Right cardiac atrium (tissue), 5 donors: ENCODE data around the gene NEURL3. TPM values are rescaled to one million over a fixed set of nuclear protein-coding genes. Genes with fewer than 3 reads are reported as not detected.

Experiments used
- ATAC-seq, 2 donors: fragments of 200-7000 bp; cut with Tn5 transposase; one replicate each; pipeline versions ENCODE4 v1.8.0 to v1.9.1; 2020; ENCODE audit warnings: moderate library complexity in 2 of 2, mild to moderate bottlenecking in 1 of 2
- DNase-seq, 3 donors: peaks; one replicate each; pipeline ENCODE4 v3.0.0-alpha.2; 2020
- H3K27ac ChIP-seq: one replicate; pipeline ENCODE4 v1.5.1; 2013; ENCODE audit warnings: mild to moderate bottlenecking, low read length, control low read depth, moderate library complexity
- H3K27me3 ChIP-seq: one replicate; pipeline ENCODE4 v1.6.1; 2013; ENCODE audit not compliant: control insufficient read depth, insufficient read depth
- H3K4me1 ChIP-seq: one replicate; pipeline ENCODE4 v1.6.1; 2013; ENCODE audit warnings: low read length; ENCODE audit not compliant: control insufficient read depth, insufficient read depth
- H3K4me3 ChIP-seq: one replicate; pipeline ENCODE4 v1.5.1; 2013; ENCODE audit warnings: low read length, control low read depth
- H3K9me3 ChIP-seq: one replicate; pipeline ENCODE4 v1.6.1; 2013; ENCODE audit warnings: low read length; ENCODE audit not compliant: control insufficient read depth
- WGBS: extraction: QIAGEN DNeasy Blood & Tissue Kit; methylation state at CpG from one replicate; pipeline ENCODE4 v1.1.7; 2013; 5-methylcytosine and 5-hydroxymethylcytosine counted together
- intact Hi-C, 4 donors: fragments of 100-400 bp; cut with DNase I; formaldehyde crosslinking; loops; one replicate each; pipeline versions ENCODE4 v1.11.0 to v1.14.0; 2022 to 2023
- polyA plus RNA-seq: library from polyadenylated mRNA; stranded (reverse); fragments of 200-250 nt; gene quantifications from one replicate; pipeline ENCODE4 v1.2.3, GENCODE V29; 2013
- total RNA-seq, 4 donors: library from RNA; stranded (reverse); fragmentation: NEBNext Ultra II Directional; extraction: Animal tissue kit (Norgen Biotek cat#: 25700); gene quantifications; one replicate each; pipeline ENCODE4 v1.2.1, GENCODE V29; 2021
- donor health status: healthy with polysubstance abuse.
- donor health status: DM: no; HTN: yes; CAD: no.
- donor health status: DM: no; HTN: no; CAD: no.
- donor health status: DM: no; HTN: yes; CAD: no; lungs with severe emphysema.
- donor health status: DM: yes; HTN: yes; CAD: no.

The NEURL3 gene
- total and polyA plus RNA-seq, 5 donors: 0.07 to 0.20 (median 0.15) TPM; not detected in 2

DNA sequence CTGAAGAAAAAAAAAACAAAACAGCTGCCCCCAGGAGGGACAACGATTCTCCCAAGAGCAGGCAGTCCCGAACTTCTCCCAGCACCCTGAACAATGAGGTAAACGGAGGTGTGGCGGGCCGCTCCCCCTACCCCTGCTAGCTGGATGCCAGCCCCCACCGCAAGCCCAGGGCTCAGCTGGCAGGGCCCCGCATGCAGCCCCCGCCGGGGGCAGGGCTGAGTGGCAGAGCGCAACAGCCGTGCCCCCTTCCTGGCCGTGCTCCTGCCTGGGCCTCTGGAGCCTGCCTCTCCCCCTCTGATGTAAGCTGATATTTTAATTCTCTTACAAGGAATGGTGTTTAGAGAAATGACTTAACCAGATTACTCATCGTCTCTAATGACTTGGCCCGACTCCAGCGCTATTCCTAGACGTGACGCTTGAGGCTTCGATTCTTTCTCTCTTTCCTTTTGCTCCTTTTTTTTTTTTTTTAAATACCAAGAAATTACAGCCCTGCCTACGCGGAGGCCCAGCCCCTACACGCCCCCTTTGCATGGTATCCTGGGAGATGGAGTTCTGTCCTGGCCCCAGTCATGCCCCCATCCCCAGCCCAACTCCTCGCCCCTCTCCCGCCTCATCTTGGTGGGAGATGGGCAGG lies 26.8 kb upstream of the NEURL3 start:
- DNase-seq (peak; percentile 93 to 97 (median 97)), ATAC-seq (peak; percentile 63 to 67)
- WGBS: 6% methylated on average over 23 of the region's 23 CpGs
- H3K27ac ChIP-seq: peak overlapping the region; percentile 96
- intact Hi-C loops: no loop called here
- H3K9me3 ChIP-seq: no peaks in the 10 kb centered on the region
- H3K27me3 ChIP-seq: no peaks in the 10 kb centered on the region
- H3K4me3 ChIP-seq: peak overlapping the region; percentile 17
- peaks cover 25% of the 10 kb centered on the region for H3K4me1 ChIP-seq

DNA sequence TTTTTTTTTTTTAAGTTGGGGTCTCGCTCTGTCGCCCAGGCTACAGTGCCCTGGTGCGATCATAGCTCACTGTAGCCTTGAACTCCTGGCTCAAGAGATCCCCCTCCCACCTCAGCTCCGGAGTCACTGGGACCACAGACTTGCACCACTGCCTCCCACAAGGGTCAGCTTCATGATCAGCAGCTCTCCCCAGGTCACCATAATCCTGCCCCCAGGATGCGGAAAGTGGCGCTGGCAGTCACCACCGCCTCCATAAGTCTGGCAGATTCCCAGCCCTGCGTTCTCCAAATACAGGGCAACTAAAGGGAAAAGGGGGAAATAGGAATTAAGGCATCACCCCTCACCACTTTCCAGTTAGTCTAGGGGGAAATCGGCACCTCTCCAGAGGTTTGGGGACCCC lies 26.2 kb upstream of the NEURL3 start:
- Histone ChIP-seq H3K27me3 (no peaks in the 10 kb centered on the region), H3K4me1 (peaks cover 25% of the 10 kb centered on the region), H3K27ac (peak overlapping the region; percentile 49), H3K9me3 (no peaks in the 10 kb centered on the region), H3K4me3 (no peak overlapping the region)
- ATAC-seq: no peak
- intact Hi-C loops: no loop called here
- WGBS: 81% methylated on average over 9 of the region's 9 CpGs
- DNase-seq: peak in 2 of 3 donors; percentile 55 to 59

DNA sequence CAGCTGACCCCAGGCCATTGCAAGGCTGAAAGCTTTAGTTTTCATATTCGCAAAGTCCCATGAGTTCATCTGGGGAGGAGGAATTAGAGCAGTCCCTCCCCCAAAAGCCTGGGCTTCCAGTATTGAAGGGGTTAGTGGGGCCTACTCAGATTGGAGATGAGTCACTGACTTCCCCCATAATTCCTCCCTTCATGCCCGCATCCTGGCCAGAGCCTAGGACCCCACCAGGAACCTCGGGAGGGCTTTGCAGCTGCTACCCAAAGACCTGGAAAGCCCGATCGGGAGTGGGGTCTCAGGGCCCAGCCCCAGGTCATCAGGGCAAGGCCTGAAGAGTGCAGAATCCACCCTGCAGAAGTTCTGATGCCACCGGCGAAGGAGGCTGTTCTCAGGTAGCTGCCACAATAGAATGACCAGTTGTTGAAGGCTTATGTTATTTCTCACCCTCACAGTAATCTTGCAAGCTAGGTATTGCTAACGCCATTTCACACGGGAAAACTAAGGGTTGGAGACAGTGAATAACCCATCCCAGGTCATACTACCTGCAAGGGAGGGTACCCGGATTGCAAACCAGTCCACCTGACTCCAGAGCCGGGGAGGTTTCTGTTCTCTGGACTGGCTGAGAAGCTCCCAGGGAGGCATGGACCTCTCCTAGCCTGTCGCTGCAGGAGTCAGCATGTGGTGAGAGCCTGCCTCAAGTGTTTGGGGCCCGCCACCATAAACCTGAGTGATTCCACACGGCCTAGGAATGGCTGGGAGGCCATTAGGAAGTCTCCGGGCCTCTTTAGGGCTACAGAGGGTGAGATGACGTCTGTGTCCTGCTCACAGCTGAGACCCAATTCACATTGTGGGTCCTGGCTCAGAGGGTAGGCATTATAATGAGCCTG lies 25.6 kb upstream of the NEURL3 start:
- intact Hi-C loops: no loop called here
- Histone ChIP-seq H3K4me1 (peaks cover 25% of the 10 kb centered on the region), H3K27me3 (no peaks in the 10 kb centered on the region), H3K4me3 (no peak overlapping the region), H3K9me3 (no peaks in the 10 kb centered on the region), H3K27ac (peak overlapping the region; percentile 49)
- peak in 1 of 3 donors; percentile 40 for DNase-seq
- no peak for ATAC-seq
- 79% methylated on average over 16 of the region's 16 CpGs for WGBS

DNA sequence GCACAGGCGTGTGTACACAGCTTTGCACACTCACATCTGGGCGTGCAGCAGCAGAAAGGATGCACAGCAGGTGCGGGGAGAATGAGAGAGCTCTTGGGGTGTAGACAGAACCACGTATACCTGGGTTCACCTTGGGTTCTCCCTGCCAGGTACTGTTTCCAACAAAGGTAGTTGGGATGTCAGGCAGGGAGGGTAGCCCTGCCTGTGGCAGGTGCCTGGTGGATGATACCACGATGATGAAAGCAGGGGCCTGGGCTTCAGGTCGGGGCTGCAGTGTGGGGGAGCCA lies 24.9 kb upstream of the NEURL3 start:
- intact Hi-C loops: no loop called here
- H3K27ac ChIP-seq: no peak overlapping the region
- H3K9me3 ChIP-seq: no peaks in the 10 kb centered on the region
- 81% methylated on average over 6 of the region's 6 CpGs for WGBS
- H3K4me3 ChIP-seq: no peak overlapping the region
- H3K4me1 ChIP-seq: peaks cover 25% of the 10 kb centered on the region
- no peaks in the 10 kb centered on the region for H3K27me3 ChIP-seq
- no peak for DNase-seq
- ATAC-seq: no peak

DNA sequence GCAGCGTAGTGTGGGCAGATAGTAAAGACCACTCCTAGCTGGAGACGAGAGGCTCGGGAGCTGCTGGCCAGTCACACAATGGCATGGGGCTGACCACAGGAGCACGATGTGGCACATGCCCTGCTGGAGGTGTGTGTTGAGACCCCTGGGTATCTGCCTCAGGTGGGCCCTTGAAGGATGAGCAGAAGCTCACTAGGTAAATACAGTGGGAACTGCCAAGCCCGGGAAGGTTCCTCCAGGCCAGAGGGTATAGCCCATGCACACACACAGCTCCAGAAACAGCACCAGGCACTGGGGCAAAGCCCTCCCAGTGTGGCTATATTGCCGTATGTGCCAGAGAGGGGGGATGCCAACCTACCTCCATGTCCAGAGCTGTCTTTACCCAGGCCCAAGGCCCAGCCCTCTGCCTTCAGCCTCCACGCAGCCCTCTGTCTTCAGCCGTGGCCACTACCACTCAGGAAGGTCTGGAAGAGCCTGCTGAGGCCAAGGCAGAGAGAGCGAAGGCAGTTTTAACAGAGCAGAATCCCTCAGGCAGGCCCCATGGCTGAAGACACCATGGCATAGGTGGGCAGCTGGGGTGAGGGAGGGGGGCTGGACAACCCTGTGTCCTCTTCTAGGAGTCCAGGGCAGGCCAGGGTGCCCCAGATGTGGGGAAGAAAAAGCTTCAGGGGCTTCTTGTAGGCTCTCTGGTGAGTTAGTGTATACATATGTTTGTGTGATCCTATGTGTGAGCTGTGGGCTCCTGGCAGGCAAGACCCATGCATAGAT lies 24.4 kb upstream of the NEURL3 start:
- 85% methylated on average over 9 of the region's 9 CpGs for WGBS
- DNase-seq (peak in 1 of 3 donors; percentile 44), ATAC-seq (no peak)
- Histone ChIP-seq H3K9me3 (no peaks in the 10 kb centered on the region), H3K27me3 (no peaks in the 10 kb centered on the region), H3K4me1 (peaks cover 25% of the 10 kb centered on the region), H3K4me3 (no peak overlapping the region), H3K27ac (peak overlapping the region; percentile 94)
- intact Hi-C loops: no loop called here

DNA sequence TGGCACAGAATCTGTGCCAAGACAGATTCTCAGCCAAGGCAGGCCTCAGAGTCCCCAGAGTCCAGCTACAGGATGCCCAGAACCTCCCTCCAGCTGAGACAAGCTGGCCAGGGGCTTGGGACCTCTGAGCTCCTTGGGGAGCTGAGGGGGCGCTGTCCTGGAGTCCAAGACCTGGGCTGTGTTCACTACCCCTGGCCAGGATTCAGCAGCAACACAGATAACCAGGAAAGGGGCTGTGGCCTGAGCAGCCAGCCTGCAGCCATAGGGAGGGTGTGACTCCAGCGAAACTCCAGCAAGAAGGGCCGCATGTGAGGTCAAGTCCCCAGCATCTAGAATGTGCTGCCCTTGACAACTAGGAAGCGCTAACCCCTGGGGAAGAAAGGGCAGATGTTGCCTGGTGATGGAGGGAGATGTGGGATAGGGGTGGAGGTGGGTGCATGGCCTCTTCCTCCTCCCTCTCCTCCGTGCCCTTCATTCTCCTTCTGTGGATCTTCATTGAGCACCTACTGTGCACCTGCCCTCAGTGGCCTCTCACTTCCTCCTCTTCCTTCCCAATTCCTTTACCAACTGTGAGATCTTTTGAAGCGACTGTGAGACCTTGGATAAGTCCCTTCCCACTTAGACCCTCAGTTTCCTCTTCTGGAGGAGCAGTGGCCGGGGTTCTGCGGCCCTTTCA lies 23.7 kb upstream of the NEURL3 start:
- Histone ChIP-seq H3K27ac (peak overlapping the region; percentile 94), H3K4me3 (no peak overlapping the region), H3K9me3 (no peaks in the 10 kb centered on the region), H3K27me3 (no peaks in the 10 kb centered on the region), H3K4me1 (peaks cover 25% of the 10 kb centered on the region)
- WGBS: 67% methylated on average over 8 of the region's 8 CpGs
- DNase-seq: peak; percentile 74 to 88 (median 88)
- peak; percentile 32 to 46 for ATAC-seq
- intact Hi-C loops: no loop called here

DNA sequence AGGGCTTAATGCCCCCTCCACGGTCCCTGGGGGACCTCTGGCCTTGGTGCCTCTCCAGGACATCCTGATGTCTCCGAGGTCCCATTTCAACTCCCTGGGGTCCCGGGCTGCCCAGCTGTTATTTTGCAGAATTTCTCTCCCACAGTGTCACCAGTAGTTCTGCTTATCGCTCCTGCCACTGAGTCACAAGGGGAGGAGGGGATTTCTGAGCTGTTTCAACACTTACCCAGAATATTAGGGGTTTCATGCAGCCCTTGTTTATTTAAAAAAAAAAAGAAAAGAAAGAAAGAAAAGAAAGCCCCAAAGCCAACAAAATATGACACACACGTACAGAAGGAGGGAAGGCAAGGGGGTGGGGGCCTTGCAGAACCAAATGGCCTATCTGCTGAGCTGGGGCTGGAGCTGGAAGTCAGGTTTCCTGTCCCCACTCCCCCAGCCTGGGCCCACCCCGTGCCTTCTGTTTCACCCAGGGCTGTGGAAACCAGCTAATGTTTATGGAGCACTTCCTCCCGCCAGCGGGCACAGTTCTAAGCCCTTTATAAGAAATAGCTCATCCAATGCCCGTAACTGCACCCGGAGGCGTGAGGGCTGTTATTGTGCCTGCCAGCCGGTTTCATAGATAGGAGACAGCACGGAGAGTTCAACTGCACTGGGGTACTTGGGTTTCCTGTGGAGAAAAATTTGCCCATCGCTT lies 23.0 kb upstream of the NEURL3 start:
- peak; percentile 52 for ATAC-seq
- intact Hi-C loops: no loop called here

DNA sequence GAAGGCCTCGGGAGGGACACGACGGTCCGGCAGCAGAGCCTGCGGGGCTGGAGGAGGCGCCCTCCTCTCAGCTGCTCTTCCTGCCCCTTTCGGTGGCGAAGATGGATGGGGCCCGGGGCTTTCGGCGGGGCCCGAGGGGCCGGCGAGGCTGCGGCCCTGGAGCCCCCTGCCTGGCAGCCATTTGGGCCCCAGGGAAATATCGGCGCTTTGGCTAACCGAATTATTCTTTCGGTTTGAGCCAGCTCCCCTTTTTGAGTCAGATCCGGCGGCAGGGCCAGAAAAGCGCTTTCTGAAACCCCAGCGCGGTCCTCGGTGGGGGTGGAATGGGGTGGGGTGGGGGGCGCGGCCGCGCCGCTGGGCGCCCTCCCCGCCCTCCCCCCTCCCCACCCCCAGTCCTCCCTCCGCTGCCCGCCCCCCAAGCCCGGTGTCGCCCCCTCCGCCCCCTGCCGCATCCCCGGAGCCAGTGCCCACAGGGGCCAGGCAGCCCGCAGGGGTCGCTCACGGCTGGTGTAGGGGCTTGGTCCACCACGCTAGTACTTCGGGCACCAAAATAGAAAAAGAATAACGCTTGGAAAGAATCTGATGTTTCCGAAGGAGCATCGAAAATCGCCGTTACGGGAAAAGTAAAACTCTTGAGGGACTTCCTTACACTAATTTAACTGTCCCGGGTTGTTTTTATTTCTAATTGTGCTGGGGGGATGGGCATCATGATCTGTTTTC lies 22.3 kb upstream of the NEURL3 start:
- Histone ChIP-seq H3K9me3 (no peaks in the 10 kb centered on the region), H3K4me3 (peak overlapping the region; percentile 78)

More for the DNA sequence above, 23.0 kb upstream of the NEURL3 start:
- peak overlapping the region; percentile 78 for H3K4me3 ChIP-seq
- peak; percentile 78 to 88 (median 88) for DNase-seq
- WGBS: 14% methylated on average over 14 of the region's 14 CpGs
- no peaks in the 10 kb centered on the region for H3K9me3 ChIP-seq
- peak overlapping the region; percentile 94 for H3K27ac ChIP-seq
- no peaks in the 10 kb centered on the region for H3K27me3 ChIP-seq
- H3K4me1 ChIP-seq: peaks cover 23% of the 10 kb centered on the region

DNA sequence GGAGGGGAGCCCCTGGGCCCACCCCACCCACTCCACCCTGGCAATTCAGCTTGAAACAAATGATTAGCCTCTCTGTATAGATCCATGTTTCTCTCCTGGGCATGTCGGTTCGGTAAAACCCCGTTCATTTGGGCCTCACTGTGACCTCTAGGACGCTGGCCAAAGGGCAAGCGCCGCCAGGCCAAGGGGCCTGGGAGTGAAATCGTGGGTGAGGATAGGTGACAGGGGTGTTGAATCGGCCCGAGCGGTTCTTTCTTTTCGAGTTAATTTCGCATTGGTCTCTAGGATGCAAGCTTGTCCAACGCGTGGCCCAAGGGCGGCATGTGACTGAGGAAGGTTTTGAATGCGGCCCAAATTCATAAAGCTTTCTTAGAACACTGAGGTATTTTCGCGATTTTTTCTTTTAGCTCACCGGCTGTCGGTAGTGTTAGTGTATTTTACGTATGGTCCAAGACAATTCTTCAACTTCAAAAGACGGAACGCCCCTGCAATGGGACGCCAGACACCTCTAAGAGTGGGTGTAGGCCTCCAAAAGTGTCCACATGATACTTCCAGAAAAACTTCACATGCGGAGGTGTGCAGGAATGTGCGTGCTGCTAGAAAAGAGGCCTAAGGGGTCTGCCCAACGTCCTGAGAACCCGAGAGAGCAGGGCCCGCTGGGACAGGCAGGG lies 21.6 kb upstream of the NEURL3 start:
- WGBS: 83% methylated on average over 29 of the region's 29 CpGs
- Histone ChIP-seq H3K4me3 (peak overlapping the region; percentile 78), H3K9me3 (no peaks in the 10 kb centered on the region), H3K4me1 (peaks cover 14% of the 10 kb centered on the region), H3K27me3 (no peaks in the 10 kb centered on the region), H3K27ac (peak overlapping the region; percentile 53)
- intact Hi-C loops: no loop called here
- ATAC-seq (no peak), DNase-seq (peak in 1 of 3 donors; percentile 45)

More for the DNA sequence above, 22.3 kb upstream of the NEURL3 start:
- no peak for ATAC-seq
- intact Hi-C loops: no loop called here
- WGBS: 2% methylated on average over 51 of the region's 51 CpGs
- peak overlapping the region; percentile 59 for H3K27ac ChIP-seq
- peaks cover 16% of the 10 kb centered on the region for H3K4me1 ChIP-seq
- peak in 2 of 3 donors; percentile 78 to 88 for DNase-seq
- no peaks in the 10 kb centered on the region for H3K27me3 ChIP-seq
